ENCODE results near the gene LMX1B.

LMX1B gene

GRCh38 chr9:126696401-126697145 is 82.8 kb downstream of the LMX1B start:
- DNase-seq (ENCODE audit: low read depth), result no peak
- TF ChIP-seq, protein P1, sequence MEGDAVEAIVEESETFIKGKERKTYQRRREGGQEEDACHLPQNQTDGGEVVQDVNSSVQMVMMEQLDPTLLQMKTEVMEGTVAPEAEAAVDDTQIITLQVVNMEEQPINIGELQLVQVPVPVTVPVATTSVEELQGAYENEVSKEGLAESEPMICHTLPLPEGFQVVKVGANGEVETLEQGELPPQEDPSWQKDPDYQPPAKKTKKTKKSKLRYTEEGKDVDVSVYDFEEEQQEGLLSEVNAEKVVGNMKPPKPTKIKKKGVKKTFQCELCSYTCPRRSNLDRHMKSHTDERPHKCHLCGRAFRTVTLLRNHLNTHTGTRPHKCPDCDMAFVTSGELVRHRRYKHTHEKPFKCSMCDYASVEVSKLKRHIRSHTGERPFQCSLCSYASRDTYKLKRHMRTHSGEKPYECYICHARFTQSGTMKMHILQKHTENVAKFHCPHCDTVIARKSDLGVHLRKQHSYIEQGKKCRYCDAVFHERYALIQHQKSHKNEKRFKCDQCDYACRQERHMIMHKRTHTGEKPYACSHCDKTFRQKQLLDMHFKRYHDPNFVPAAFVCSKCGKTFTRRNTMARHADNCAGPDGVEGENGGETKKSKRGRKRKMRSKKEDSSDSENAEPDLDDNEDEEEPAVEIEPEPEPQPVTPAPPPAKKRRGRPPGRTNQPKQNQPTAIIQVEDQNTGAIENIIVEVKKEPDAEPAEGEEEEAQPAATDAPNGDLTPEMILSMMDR (conservative IDR thresholded peaks at IDR 0.05; ENCODE audit: low read depth, low read length), result no peak
- no peak overlapping the region for H3K4me3 ChIP-seq (ENCODE audit: low read depth, low read length)

- H3K4me3 ChIP-seq (ENCODE audit: low read depth, low read length), result no peak overlapping the region
- TF ChIP-seq, protein P1 (conservative IDR thresholded peaks at IDR 0.05; ENCODE audit: low read depth, low read length), result no peak
- no peak for DNase-seq (ENCODE audit: low read depth)
Observed at GRCh38 chr9:126697330-126697729, 83.6 kb downstream of the LMX1B start.

DNA sequence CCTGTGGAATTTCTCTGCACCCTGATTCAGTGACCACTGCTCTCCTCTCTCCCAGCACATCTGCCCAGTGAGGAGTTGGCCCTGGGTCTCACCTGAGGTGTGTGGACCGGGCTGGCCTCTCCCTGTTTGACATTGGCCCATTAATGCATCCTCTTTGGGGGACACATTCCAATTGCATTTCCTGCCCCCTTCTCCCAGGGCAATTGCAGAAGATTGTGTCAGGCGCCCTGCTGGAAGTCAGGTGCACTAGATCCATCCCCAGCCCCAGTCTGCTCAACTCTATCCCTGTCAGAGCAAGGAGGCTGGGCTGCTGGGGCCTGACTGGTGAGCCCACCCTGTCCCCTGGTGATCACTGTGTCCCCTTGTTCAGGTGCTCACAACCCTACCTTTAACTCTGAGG is 84.5 kb downstream of the LMX1B start:
- no peak for DNase-seq (ENCODE audit: low read depth)
- H3K4me3 ChIP-seq (ENCODE audit: low read depth, low read length), result no peak overlapping the region
- TF ChIP-seq, protein P1 (conservative IDR thresholded peaks at IDR 0.05; ENCODE audit: low read depth, low read length), result no peak

- H3K4me3 ChIP-seq (ENCODE audit: low read depth, low read length), result no peak overlapping the region
- TF ChIP-seq, protein P1 (conservative IDR thresholded peaks at IDR 0.05; ENCODE audit: low read depth, low read length), result no peak
- DNase-seq (ENCODE audit: low read depth), result no peak
Observed at GRCh38 chr9:126698756-126699155, 85.0 kb downstream of the LMX1B start.

DNA sequence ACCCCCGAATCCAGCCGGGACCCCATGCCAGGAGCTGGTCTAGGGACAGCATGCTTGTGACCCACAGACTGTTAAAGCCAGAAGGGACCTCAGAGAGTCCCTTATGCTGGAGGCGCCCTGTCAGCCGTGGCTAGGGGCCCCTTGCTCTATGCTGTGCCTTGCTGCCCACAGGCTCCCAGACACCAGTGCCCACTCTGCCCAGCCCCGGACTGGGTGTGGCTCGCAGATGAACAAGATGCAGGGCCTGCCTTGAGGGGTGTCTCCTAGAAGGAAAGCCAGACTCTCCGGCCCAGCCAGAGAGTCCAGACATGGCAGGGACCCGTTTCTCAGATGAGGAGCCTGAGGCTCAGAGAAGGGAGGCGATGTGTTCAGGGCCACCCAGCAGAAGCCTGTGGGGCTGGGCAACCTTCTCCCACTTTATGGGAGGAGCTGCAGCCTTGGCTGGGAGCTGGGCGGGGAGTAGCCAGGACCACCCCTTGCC is 85.7 kb downstream of the LMX1B start:
- no peak overlapping the region for H3K4me3 ChIP-seq (ENCODE audit: low read depth, low read length)
- DNase-seq (ENCODE audit: low read depth), result no peak
- TF ChIP-seq, protein P1 (conservative IDR thresholded peaks at IDR 0.05; ENCODE audit: low read depth, low read length), result no peak

DNA sequence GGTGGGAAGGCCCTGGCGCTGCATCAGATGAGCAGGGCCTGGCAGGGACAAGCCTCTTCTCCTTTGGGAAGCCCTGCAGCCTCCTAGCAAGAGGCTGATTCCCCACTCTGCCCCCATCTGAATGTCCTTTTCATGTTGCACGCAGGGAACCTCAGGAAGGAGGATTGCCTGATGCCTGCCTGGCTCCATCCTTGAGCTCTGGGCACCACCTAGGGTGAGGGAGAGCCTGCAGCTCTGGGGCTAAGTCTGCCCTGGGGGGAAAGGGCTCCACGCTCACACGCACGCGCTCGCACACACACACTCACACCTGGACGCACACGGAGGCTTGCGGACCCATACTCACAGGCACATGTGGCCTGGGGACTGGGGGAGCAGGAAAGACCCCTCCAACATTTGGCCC is 86.6 kb downstream of the LMX1B start:
- TF ChIP-seq, protein P1 (conservative IDR thresholded peaks at IDR 0.05; ENCODE audit: low read depth, low read length), result no peak
- no peak overlapping the region for H3K4me3 ChIP-seq (ENCODE audit: low read depth, low read length)
- DNase-seq (ENCODE audit: low read depth), result no peak
